IMR-90 (cell line): Measurements from ENCODE around the gene CLSTN1. TPM values are rescaled to one million over a fixed set of nuclear protein-coding genes. Genes with fewer than 3 reads are reported as not detected.
A peak's percentile ranks its signal among the peaks of the same experiment; 100 is the strongest.

Experiments
- ATAC-seq: fragments of 200-7000 bp; cut with Tn5 transposase; 2 replicates; pipeline ENCODE4 v1.9.1; 2020; ENCODE audit warnings: low read depth, mild to moderate bottlenecking, moderate library complexity
- BruUV-seq: library from RNA; stranded (reverse); fragments of 400-500 nt; replicated peaks from 2 replicates; lab custom pipeline; 2021; lab: Mats Ljungman, UMichigan
- CTCF ChIA-PET: fragments of 300-600 bp; formaldehyde crosslinking; extraction: SDS; loops from one replicate; lab custom pipeline; 2021; ENCODE audit warnings: antibody characterized with exemption; lab: Yijun Ruan, JAX
- POLR2A ChIA-PET: fragments of 300-600 bp; sonication (Branson Sonifier 250); formaldehyde crosslinking; loops from one replicate; lab custom pipeline; 2022; ENCODE audit warnings: antibody characterized with exemption; ENCODE audit not compliant: unreplicated experiment; lab: Charles Lee
- DNase-seq: peaks from one replicate; pipeline ENCODE4 v3.0.0; 2013
- H2AFZ ChIP-seq: replicated peaks from 2 replicates; pipeline ENCODE3; 2013; ENCODE audit warnings: low read length, mild to moderate bottlenecking; ENCODE audit not compliant: poor library complexity
- H2AK5ac ChIP-seq: 2 replicates; pipeline ENCODE4 v1.6.1; 2013; ENCODE audit warnings: low read depth, low read length, inconsistent platforms
- H2AK9ac ChIP-seq: replicated peaks from 2 replicates; pipeline ENCODE3; 2013; ENCODE audit warnings: mild to moderate bottlenecking, low read depth, low read length, moderate library complexity; ENCODE audit not compliant: poor library complexity
- H2BK120ac ChIP-seq: 2 replicates; pipeline ENCODE4 v1.6.1; 2013; ENCODE audit warnings: low read depth, low read length, inconsistent platforms
- H2BK15ac ChIP-seq: 3 replicates; pipeline ENCODE4 v1.6.1; 2013; ENCODE audit warnings: low read depth, low read length, inconsistent platforms
- H2BK20ac ChIP-seq: 2 replicates; pipeline ENCODE4 v1.6.1; 2013; ENCODE audit warnings: low read depth, mild to moderate bottlenecking, inconsistent platforms, low read length, moderate library complexity
- H2BK5ac ChIP-seq: 2 replicates; pipeline ENCODE4 v1.6.1; 2013; ENCODE audit warnings: mild to moderate bottlenecking, low read depth, low read length, inconsistent platforms; ENCODE audit not compliant: poor library complexity, severe bottlenecking
- H3K14ac ChIP-seq: replicated peaks from 2 replicates; pipeline ENCODE4 v1.6.1; 2013; ENCODE audit warnings: low read depth, low read length, inconsistent platforms
- H3K18ac ChIP-seq: 2 replicates; pipeline ENCODE4 v1.6.1; 2013; ENCODE audit warnings: low read depth, low read length, control low read depth
- H3K23ac ChIP-seq: 2 replicates; pipeline ENCODE4 v1.6.1; 2013; ENCODE audit warnings: low read depth, low read length, inconsistent platforms
- H3K27ac ChIP-seq: 2 replicates; pipeline ENCODE4 v1.5.1; 2013; ENCODE audit warnings: mild to moderate bottlenecking, control low read depth, low read length; ENCODE audit not compliant: insufficient read depth
- H3K27me3 ChIP-seq: 2 replicates; pipeline ENCODE4 v1.6.1; 2013; ENCODE audit warnings: low read length; ENCODE audit not compliant: control insufficient read depth, insufficient read depth
- H3K36me3 ChIP-seq: 2 replicates; pipeline ENCODE4 v1.6.1; 2013; ENCODE audit warnings: low read length, mixed read lengths; ENCODE audit not compliant: control insufficient read depth, insufficient read depth
- H3K4ac ChIP-seq: 2 replicates; pipeline ENCODE4 v1.6.1; 2013; ENCODE audit warnings: low read depth, low read length, inconsistent platforms
- H3K4me1 ChIP-seq: 2 replicates; pipeline ENCODE4 v1.6.1; 2013; ENCODE audit warnings: low read length, mixed read lengths; ENCODE audit not compliant: control insufficient read depth, insufficient read depth
- H3K4me2 ChIP-seq: 2 replicates; pipeline ENCODE4 v1.6.1; 2013; ENCODE audit warnings: low read depth, mild to moderate bottlenecking, control low read depth, low read length, moderate library complexity
- H3K4me3 ChIP-seq: 2 replicates; pipeline ENCODE4 v1.5.1; 2013; ENCODE audit warnings: low read depth, mild to moderate bottlenecking, control low read depth, low read length, moderate library complexity; ENCODE audit not compliant: insufficient read depth
- H3K56ac ChIP-seq: 2 replicates; pipeline ENCODE4 v1.6.1; 2013; ENCODE audit warnings: low read length, inconsistent platforms; ENCODE audit not compliant: insufficient read depth; ENCODE audit errors: extremely low read depth
- H3K79me1 ChIP-seq, 2 experiments: 2 replicates each; pipeline ENCODE4 v1.6.1; 2013; ENCODE audit warnings: low read length in 2 of 2, inconsistent platforms in 1 of 2, low read depth in 1 of 2
- H3K9ac ChIP-seq: 2 replicates; pipeline ENCODE4 v1.6.1; 2013; ENCODE audit warnings: low read depth, low read length, control low read depth
- H3K9me1 ChIP-seq: 2 replicates; pipeline ENCODE4 v1.6.1; 2013; ENCODE audit warnings: low read length, inconsistent platforms; ENCODE audit not compliant: insufficient read depth
- H3K9me3 ChIP-seq: 2 replicates; pipeline ENCODE4 v1.6.1; 2013; ENCODE audit warnings: low read length; ENCODE audit not compliant: control insufficient read depth, insufficient read depth
- H4K20me1 ChIP-seq: 2 replicates; pipeline ENCODE4 v1.6.1; 2013; ENCODE audit warnings: low read length, inconsistent platforms; ENCODE audit not compliant: insufficient read depth
- H4K5ac ChIP-seq: 2 replicates; pipeline ENCODE4 v1.6.1; 2013; ENCODE audit warnings: mild to moderate bottlenecking, low read depth, low read length, control low read depth
- H4K8ac ChIP-seq, 2 experiments: 2 replicates each; pipeline ENCODE4 v1.6.1; 2013; ENCODE audit warnings: low read depth in 2 of 2, low read length in 2 of 2, control low read depth in 1 of 2, inconsistent platforms in 1 of 2
- H4K91ac ChIP-seq: 2 replicates; pipeline ENCODE4 v1.6.1; 2013; ENCODE audit warnings: low read depth, low read length, inconsistent platforms; ENCODE audit not compliant: insufficient read depth
- BHLHE40 ChIP-seq: fragments of 150-350 bp; IDR thresholded peaks from 2 replicates; pipeline ENCODE4 v1.6.1; 2016; ENCODE audit warnings: mild to moderate bottlenecking, low read depth, low read length
- CHD1 ChIP-seq: IDR thresholded peaks from 2 replicates; pipeline ENCODE4 v1.6.1; 2012; ENCODE audit warnings: low read depth, low read length, improper control_type of control experiment
- CTCF ChIP-seq: conservative IDR thresholded peaks from 2 replicates; pipeline ENCODE4 v1.5.1; 2012; ENCODE audit warnings: mild to moderate bottlenecking, low read depth, low read length, improper control_type of control experiment
- ELK1 ChIP-seq: fragments of 150-350 bp; IDR thresholded peaks from 2 replicates; pipeline ENCODE4 v1.6.1; 2016; ENCODE audit warnings: low read depth, mild to moderate bottlenecking, low read length, moderate library complexity, borderline replicate concordance
- MAZ ChIP-seq: IDR thresholded peaks from 2 replicates; pipeline ENCODE4 v1.6.1; 2012; ENCODE audit warnings: low read depth, mild to moderate bottlenecking, low read length, improper control_type of control experiment, moderate library complexity, borderline replicate concordance
- MXI1 ChIP-seq: IDR thresholded peaks from 2 replicates; pipeline ENCODE4 v1.6.1; 2012; ENCODE audit warnings: low read depth, mild to moderate bottlenecking, low read length, moderate library complexity, borderline replicate concordance
- NFE2L2 ChIP-seq: fragments of 150-350 bp; IDR thresholded peaks from 2 replicates; pipeline ENCODE4 v1.6.1; 2016; ENCODE audit warnings: low read depth, mild to moderate bottlenecking, low read length
- POLR2A ChIP-seq: IDR thresholded peaks from 2 replicates; pipeline ENCODE4 v1.6.1; 2012; ENCODE audit warnings: mild to moderate bottlenecking, low read depth, low read length
- USF2 ChIP-seq: fragments of 150-350 bp; IDR thresholded peaks from 2 replicates; pipeline ENCODE4 v1.6.1; 2017; ENCODE audit warnings: mild to moderate bottlenecking, antibody characterized with exemption, low read length, low read depth
- WGBS, 2 experiments: methylation state at CpG; one replicate each; pipeline versions ENCODE4 v1.1.5 to v1.1.7; 2013; ENCODE audit warnings: missing lambda C conversion rate in 2 of 2; ENCODE audit not compliant: insufficient read length in 1 of 2; ENCODE audit errors: extremely low coverage in 2 of 2; 5-methylcytosine and 5-hydroxymethylcytosine counted together
- dilution Hi-C: fragments of 300-500 bp; cut with HindIII; formaldehyde crosslinking; loops from one replicate; pipeline ENCODE4 v1.14.3; 2018; ENCODE audit warnings: low sequenced_read_pairs; ENCODE audit not compliant: unreplicated experiment
- in situ Hi-C: fragments of 300-500 bp; cut with MboI; formaldehyde crosslinking; loops from 3 replicates; pipeline ENCODE4 v1.14.3; 2019; ENCODE audit warnings: low sequenced_read_pairs, inconsistent platforms, mixed read lengths
- intact Hi-C: fragments of 100-400 bp; cut with micrococcal nuclease; formaldehyde crosslinking; loops from 2 replicates; pipeline ENCODE4 v1.10.0; 2022
- polyA plus RNA-seq, 3 experiments: library from polyadenylated mRNA; depleted of rRNA; stranded (reverse); fragments of >200 nt; gene quantifications; 2 replicates each; pipeline ENCODE4 v1.2.3, GENCODE V29; 2012; ENCODE audit warnings: low replicate concordance in 1 of 3
- total RNA-seq: library from RNA; depleted of rRNA; stranded (reverse); fragments of >200 nt; gene quantifications from 2 replicates; pipeline ENCODE4 v1.2.3, GENCODE V29; 2012

CLSTN1 gene
- total and polyA plus RNA-seq, 2 of the 4 experiments (the other 2 are of a cell fraction): 30.1 to 72.2 TPM

- POLR2A ChIA-PET: no interaction called here
- Histone ChIP-seq H4K5ac (no peak overlapping the region), H3K23ac (no peak overlapping the region), H2BK120ac (no peak overlapping the region), H3K79me1 (no peaks in the 10 kb centered on the region), H3K9me1 (no peaks in the 10 kb centered on the region), H4K8ac (no peak overlapping the region), H2BK15ac (no peak overlapping the region), H3K27me3 (no peaks in the 10 kb centered on the region), H4K20me1 (peaks cover 4% of the 10 kb centered on the region; the same call in 1 of the 2 replicates), H3K9ac (no peak overlapping the region), H2BK20ac (no peak overlapping the region), H2AK9ac (no peak overlapping the region), H3K36me3 (peaks cover 85% of the 10 kb centered on the region), H3K14ac (no peak overlapping the region), H2AK5ac (no peak overlapping the region), H3K4me1 (no peaks in the 10 kb centered on the region), H2BK5ac (no peak overlapping the region), H3K4ac (no peak overlapping the region), H3K27ac (no peak overlapping the region), H4K91ac (no peak overlapping the region), H3K9me3 (no peaks in the 10 kb centered on the region), H3K4me2 (no peak overlapping the region), H3K18ac (no peak overlapping the region), H2AFZ (no peak overlapping the region), H3K4me3 (no peak overlapping the region), H3K56ac (no peak overlapping the region)
- ATAC-seq (peak; percentile 48; the same call in 1 of the 2 replicates), DNase-seq (no peak)
- TF ChIP-seq ELK1 (no peak), MAZ (no peak), CTCF (no peak), BHLHE40 (no peak), POLR2A (no peak), USF2 (no peak), NFE2L2 (no peak), MXI1 (no peak), CHD1 (no peak)
- dilution Hi-C loops (no loop called here), intact Hi-C loops (no loop called here), in situ Hi-C loops (no loop called here)
- 100% methylated on average over 6 of the region's 18 CpGs; no CpG with 5 or more reads in 1 of the 2 experiments for WGBS, 2 experiments
- CTCF ChIA-PET: interaction anchor here (0.6 kb wide), 1 partner anchor 97 kb away, joined by 3 read pairs; no protein-coding TSS in a partner anchor
- BruUV-seq: no TSS peak
Measured at GRCh38 chr1:9732123-9732971, 91.4 kb downstream of the CLSTN1 start.
